A549 treated with Hydrocortisone at 1 μM for 4 hours (cell line): Measurements from ENCODE around the gene GAL3ST1. TPM values are rescaled to one million over a fixed set of nuclear protein-coding genes. Genes with fewer than 3 reads are reported as not detected.

Experiments
- total RNA-seq: library from RNA; stranded (reverse); fragments of 200-300 nt; extraction: Qiagen RNA extraction; gene quantifications from 5 replicates; pipeline ENCODE4 v1.2.3, GENCODE V29; 2022

GAL3ST1 gene, protein sequence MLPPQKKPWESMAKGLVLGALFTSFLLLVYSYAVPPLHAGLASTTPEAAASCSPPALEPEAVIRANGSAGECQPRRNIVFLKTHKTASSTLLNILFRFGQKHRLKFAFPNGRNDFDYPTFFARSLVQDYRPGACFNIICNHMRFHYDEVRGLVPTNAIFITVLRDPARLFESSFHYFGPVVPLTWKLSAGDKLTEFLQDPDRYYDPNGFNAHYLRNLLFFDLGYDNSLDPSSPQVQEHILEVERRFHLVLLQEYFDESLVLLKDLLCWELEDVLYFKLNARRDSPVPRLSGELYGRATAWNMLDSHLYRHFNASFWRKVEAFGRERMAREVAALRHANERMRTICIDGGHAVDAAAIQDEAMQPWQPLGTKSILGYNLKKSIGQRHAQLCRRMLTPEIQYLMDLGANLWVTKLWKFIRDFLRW
- 7.8 to 11.6 TPM (median 10.9 TPM) in 5 replicates for total RNA-seq

DNA sequence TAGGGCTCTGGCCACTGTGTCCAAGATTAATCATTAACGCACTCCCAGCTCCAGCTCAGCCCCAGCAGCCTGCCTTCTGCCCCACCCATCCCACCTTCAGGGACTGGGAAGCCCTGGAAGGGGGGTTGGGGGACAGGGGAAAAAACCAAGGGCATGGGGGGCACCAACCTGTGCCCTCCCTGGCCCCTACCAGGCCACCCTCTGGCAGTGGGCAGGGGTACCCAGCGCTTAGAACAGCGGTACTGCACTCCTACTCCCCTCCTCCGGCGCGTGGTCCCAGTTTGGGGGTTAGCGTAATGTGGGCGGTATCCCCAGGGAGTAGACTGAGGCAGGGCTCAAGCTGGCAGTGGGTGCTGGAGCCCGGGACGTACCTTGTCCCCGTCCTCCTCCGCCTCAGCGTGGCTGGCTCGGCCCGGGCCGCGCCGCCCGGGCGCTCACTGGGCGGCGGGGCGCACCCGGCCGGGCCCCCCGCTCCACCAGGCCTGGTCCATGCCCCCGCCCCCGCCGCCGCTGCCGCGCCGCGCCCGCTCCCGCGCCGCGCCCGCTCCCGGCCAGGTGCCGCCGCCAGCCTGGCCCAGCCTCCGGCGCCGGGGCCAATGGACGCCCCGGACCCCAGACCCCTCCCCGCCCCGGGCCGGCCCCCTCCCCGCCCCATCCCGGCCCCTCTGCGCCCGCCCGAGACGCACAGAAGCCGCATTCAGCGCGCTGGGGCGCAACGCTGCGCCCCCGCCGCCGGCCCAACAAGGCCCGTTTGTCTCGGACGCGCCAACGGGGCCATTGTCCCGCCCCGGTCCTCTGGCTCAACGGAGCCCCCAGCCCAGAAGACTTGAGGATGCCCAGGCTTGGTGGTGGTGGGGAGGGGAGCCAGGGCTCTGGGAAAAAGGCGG lies at the start of gene GAL3ST1:
Gene GAL3ST1, minus strand, starts transcription at position 571 of the 887 bp plus-strand sequence. CDS start 17,273 bp downstream, outside the sequence.

DNA sequence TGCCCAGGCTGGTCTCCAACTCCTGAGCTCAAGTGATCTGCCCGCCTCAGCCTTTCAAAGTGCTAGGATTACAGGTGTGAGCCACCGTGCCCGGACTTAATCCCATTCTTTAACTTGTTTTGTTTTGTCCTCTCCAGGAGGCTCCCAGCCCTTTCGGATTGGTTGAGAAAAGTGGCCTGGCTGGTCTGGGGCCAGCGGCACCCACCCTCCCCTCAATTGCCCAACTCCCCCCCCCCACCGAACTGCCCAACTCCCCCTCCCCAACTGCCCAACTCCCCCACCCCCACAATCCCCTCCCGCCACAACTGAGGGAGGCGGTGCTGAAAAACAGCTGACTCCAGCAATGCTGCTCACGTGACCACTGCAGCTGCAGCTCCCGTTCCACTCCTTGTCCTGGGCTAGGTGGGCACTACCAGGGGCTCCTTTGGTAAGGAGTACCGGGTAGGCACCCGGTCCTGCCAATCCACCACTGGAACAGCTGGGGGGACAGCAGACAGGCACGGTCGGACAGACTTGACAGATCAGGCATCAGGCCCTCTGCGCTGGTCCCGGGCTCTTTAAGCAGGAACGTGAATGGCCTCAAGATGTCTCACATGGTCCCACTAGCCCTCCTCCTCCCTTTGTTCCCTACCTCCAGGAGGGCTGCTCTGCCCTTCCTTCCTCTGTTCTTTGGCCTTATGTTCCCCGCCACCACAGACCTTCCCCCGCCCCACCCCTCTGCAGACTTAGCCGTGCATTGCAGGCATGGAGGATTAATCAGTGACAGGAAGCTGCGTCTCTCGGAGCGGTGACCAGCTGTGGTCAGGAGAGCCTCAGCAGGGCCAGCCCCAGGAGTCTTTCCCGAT lies 32.2 kb upstream of the GAL3ST1 start, which contains the start of gene TCN2:
Gene TCN2, plus strand, starts transcription at position 720 of the 845 bp plus-strand sequence. CDS start 158 bp downstream, outside the sequence.

DNA sequence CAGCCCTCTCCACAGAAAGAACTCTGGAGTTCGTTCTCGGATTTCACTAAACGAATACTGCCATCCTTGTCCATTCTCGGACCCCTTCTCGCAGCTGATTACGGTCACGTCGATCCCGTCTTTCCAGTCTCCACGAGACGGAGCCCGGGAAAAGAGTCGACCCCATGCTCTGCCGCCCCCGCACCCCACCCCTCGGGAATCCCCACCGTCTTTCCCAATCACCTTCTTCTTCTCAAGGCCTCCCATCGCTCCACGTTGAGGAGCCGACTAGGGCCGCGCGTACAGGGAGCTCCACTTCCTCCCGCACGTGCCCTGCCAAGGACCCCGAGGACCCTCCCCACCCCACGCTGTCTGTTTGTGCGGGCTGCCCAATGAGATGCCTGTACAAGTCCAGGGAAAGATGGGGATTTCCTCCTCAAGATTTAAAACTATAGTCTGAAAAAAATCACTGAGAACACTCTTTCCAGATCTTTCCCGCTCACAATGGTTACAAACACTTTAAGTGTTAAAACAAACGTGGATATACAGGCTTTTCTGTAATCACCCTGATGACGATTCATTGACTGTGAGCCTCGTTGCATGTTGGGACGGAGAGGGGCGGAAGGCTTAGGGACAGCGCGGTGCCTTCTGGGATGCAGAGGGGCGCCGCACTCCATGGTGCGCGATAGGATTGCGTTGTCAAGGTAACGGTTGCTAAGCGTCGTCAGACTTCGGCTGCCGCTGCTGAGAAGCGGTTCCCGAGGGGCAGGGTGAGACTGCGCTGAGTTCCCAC lies 17.3 kb upstream of the GAL3ST1 start, which contains the start of gene PES1:
Gene PES1, minus strand, starts transcription at position 323 of the 772 bp plus-strand sequence. Its CDS starts 77 bp downstream, at position 246.

DNA sequence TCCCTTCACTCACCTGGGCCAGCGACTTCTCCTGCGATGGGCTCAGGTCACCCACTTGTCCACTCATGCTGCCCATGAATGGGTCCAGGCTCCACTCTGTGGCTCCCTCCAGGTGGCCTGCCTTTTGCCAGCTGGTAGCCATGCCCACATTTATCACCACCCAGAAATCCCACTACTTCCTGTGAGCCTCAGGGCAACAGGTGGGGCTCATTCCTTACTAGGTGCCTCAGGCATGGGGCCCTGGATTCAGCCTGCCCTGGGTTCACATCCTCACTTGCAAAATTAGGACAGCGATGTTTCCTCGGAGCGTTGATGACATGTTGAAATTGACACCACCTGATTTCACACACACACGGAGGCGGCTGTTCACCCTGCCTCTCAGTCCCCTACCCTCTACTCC lies 27.8 kb downstream of the GAL3ST1 start, which contains the start of gene SEC14L6:
Gene SEC14L6, minus strand, starts transcription at position 126 of the 400 bp plus-strand sequence. Its CDS starts 59 bp downstream, at position 67.

Other genes with a start within 250 kb of the GAL3ST1 start
- gene TBC1D10A, start 247.7 kb downstream of the GAL3ST1 start, total RNA-seq, result 9.4 to 10.5 TPM (median 9.5 TPM) in 5 replicates
- 45.7 to 67.7 TPM (median 60.8 TPM) in 5 replicates for gene SF3A1, start 217.8 kb downstream of the GAL3ST1 start, total RNA-seq
- 2.1 to 3.3 TPM (median 2.8 TPM) in 5 replicates for gene CCDC157, start 217.7 kb downstream of the GAL3ST1 start, total RNA-seq
- 19.7 to 22.8 TPM (median 22.0 TPM) in 5 replicates for gene RNF215, start 187.3 kb downstream of the GAL3ST1 start, total RNA-seq
- gene SEC14L2, start 177.6 kb downstream of the GAL3ST1 start, total RNA-seq, result 68.1 to 117 TPM (median 87.0 TPM) in 5 replicates
- 65.8 to 72.6 TPM (median 68.0 TPM) in 5 replicates for gene MTFP1, start 148.9 kb downstream of the GAL3ST1 start, total RNA-seq
- gene SEC14L3, start 102.6 kb downstream of the GAL3ST1 start, total RNA-seq, result 0.05 TPM in 1 of 5 replicates, not detected in the others
- 4.4 to 6.6 TPM (median 5.9 TPM) in 5 replicates for gene SEC14L4, start 69.0 kb downstream of the GAL3ST1 start, total RNA-seq
- gene SEC14L6, start 27.9 kb downstream of the GAL3ST1 start, total RNA-seq, result not detected in 5 replicates
- 100 to 126 TPM (median 108 TPM) in 5 replicates for gene PES1, start 17.2 kb upstream of the GAL3ST1 start, total RNA-seq
- 4.2 to 7.4 TPM (median 5.8 TPM) in 5 replicates for gene TCN2, start 32.5 kb upstream of the GAL3ST1 start, total RNA-seq
- 6.3 to 7.2 TPM (median 6.4 TPM) in 5 replicates for gene SLC35E4, start 61.1 kb upstream of the GAL3ST1 start, total RNA-seq
- 3.9 to 5.9 TPM (median 5.5 TPM) in 5 replicates for gene DUSP18, start 93.2 kb upstream of the GAL3ST1 start, total RNA-seq
- 8.3 to 11.0 TPM (median 9.8 TPM) in 5 replicates for gene OSBP2, start 120.2 kb upstream of the GAL3ST1 start, total RNA-seq